GM12873 (cell line): ENCODE data around the gene TNNT2.

Source experiments
- CTCF ChIP-seq: IDR thresholded peaks from 2 replicates; pipeline ENCODE4 v1.5.1; 2012; ENCODE audit warnings: low read depth, mild to moderate bottlenecking, moderate library complexity, low read length, control low read depth; ENCODE audit not compliant: insufficient read depth; ENCODE audit errors: missing control alignments

TNNT2 gene

DNA sequence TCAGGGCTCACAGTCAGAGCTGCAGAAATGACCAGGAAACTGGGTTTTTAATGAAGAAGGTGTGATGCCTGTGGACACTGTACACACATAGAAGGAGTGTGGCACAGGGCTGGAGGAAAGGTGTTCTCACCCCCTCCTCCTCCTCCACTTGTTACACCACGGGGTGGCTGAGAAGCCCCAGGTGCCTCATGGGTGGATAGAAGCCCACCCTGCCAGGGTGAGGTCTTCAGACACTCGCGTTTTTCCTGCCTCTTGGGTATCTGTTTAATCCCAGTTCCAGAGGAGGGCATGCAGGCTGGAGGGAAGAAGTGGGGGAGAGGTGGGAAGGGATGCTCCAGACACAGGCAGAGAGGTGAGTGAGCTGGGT, 31.3 kb upstream of the TNNT2 start:
- no peak for TF ChIP-seq CTCF

DNA sequence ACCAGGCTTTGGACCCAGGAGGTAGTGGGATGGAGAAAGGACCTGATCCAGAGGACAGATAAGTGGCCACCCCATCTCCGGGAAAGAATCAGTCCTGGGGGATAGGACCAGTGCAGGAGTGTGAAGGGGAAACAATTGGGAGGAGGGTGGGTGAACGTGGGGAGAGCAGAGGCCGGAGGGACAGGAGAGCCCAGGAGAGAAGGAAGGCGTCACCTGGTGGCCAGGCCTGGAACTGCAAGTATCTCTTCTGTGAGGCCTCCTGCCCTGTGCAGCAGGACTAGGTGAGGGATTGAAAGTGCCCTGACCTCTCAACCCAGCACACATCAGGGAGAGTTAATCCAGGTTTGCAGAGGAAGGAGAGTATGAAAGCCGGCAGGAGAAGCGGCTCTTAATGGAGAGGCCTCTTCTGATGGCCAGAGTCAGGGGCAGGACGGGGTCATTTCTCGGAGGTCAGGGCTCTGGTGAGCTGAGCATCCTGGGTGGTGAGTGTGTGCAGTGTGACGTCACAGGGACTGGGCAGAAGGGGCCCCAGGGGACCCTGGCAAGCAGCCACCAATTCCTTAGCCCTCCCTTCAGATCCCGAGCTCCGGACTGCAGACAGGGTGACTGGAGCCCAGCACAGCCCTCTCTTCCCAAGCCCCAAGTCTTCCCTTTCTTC, 30.8 kb upstream of the TNNT2 start:
- TF ChIP-seq CTCF, result peak; percentile 99

DNA sequence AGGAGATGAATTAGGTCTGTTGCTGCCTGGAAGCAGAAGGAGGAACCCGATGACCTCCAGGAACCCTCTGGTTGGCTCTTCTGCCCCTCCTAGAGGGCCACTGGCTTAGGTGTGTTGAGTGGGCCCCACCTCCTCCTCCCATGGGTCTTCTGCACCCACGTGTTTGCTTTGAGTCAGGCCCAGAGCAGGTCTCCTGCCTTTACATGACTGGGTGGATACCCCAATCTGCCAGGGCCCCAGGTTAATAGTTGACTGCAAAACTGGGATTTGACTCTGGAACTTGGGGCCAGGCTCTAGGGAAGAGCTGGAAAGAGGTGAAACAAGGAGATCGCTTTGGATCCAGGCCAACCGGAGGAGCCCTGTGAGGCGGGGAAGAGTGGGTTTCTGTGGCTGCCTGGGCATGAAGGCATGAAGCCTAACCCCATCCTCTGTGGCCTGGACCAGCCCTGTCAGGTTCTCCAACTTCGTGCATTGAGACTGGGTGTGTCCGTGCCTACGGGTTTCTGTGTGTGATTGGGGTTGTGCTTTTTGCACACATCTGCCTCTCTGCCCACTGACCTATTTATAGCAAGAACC, 29.4 kb upstream of the TNNT2 start:
- TF ChIP-seq CTCF, result no peak

GRCh38 chr1:201405484-201405831, 28.0 kb upstream of the TNNT2 start:
- TF ChIP-seq CTCF, result no peak

DNA sequence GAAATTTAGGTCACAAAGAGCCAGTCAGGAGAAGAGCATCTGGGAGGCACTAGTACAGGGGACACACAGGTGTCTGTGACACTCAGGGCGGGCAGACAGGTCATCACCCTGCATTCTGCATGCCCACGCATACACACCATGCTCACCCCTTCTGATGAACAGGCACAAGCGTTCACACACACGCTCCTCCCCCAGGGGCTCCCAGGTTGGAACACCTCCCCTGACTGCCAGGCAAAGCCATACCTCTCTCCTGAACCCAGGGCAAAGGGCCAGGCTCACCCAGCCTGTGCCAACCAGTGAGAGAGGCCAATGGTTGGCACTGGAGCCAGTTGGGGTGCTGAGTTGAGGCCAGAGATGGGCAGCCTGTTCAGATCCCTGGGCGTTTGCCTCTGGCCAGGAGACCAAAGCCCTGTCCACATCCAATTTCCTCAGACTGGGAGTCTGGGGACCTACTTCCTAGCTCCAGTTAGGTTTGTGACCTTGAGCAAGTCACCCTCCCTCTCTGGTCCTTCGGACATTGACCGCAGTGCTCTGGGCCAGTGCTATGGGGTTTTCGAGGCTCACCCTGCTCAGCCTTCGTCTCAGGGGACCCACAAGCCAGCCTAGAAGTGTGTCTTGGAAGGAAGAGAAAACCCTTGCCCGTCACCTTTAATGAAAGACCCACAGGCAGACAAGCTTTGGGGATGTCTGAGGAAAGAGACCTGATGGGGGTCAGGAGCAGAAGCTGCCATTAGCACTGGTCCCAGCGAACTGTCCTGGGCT, 27.4 kb upstream of the TNNT2 start:
- no peak for TF ChIP-seq CTCF

DNA sequence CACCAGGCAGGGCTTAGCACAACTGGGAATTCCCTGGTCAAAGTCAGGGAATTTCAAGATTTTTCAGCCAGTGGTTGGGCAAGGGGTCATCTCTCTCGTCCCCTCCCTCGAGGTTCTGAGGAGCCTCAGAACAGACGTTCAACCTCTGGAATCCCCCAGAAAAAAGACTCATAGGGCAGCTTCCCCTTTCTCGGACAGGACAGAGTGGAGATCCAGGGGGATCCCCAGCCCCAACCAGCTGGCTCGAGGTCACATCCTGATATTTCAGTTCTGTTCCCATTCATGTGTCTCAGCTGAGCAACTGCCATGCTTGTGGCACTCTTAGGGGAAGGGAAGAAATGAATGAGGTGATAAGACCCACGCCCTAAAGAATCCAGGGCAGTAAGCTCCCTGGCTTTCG, 26.6 kb upstream of the TNNT2 start:
- TF ChIP-seq CTCF, result no peak

GRCh38 chr1:201403359-201403758, 25.9 kb upstream of the TNNT2 start:
- no peak for TF ChIP-seq CTCF
